ENCODE measurements around the gene EARS2.

Gene EARS2

GRCh38 chr16:23530062-23530461 lies 27.1 kb downstream of the EARS2 start:
- in situ Hi-C loops (cut with HindIII; ENCODE audit: low pct_ligation_motif_present, low sequenced_read_pairs) = no loop called here

GRCh38 chr16:23528644-23529310 lies 28.4 kb downstream of the EARS2 start:
- no peak for TF ChIP-seq CTCF (IDR thresholded peaks at IDR 0.05; ENCODE audit: low read depth, low read length, missing control alignments)
- no peak for DNase-seq
- H3K4me3 ChIP-seq (ENCODE audit: low read depth, low read length) = no peak overlapping the region
- H3K27me3 ChIP-seq (replicated peaks) = no peaks in the 10 kb centered on the region
- no peak overlapping the region for H3K27ac ChIP-seq
- in situ Hi-C loops (cut with HindIII; ENCODE audit: low pct_ligation_motif_present, low sequenced_read_pairs) = no loop called here
- H3K36me3 ChIP-seq (replicated peaks) = peaks cover 44% of the 10 kb centered on the region

More at GRCh38 chr16:23530062-23530461, 27.1 kb downstream of the EARS2 start:
- Histone ChIP-seq H3K36me3 (replicated peaks) (peaks cover 47% of the 10 kb centered on the region), H3K27me3 (replicated peaks) (no peaks in the 10 kb centered on the region), H3K4me3 (ENCODE audit: low read depth, low read length) (no peak overlapping the region), H3K27ac (no peak overlapping the region)
- no peak for TF ChIP-seq CTCF (IDR thresholded peaks at IDR 0.05; ENCODE audit: low read depth, low read length, missing control alignments)
- DNase-seq = no peak

GRCh38 chr16:23527961-23528643 lies 29.0 kb downstream of the EARS2 start:
- no peak for TF ChIP-seq CTCF (IDR thresholded peaks at IDR 0.05; ENCODE audit: low read depth, low read length, missing control alignments)
- no peak overlapping the region for H3K27ac ChIP-seq
- in situ Hi-C loops (cut with HindIII; ENCODE audit: low pct_ligation_motif_present, low sequenced_read_pairs) = no loop called here
- H3K36me3 ChIP-seq (replicated peaks) = peaks cover 50% of the 10 kb centered on the region
- no peak for DNase-seq
- H3K4me3 ChIP-seq (ENCODE audit: low read depth, low read length) = no peak overlapping the region
- no peaks in the 10 kb centered on the region for H3K27me3 ChIP-seq (replicated peaks)

GRCh38 chr16:23524886-23525285 lies 32.3 kb downstream of the EARS2 start:
- no peak for TF ChIP-seq CTCF (IDR thresholded peaks at IDR 0.05; ENCODE audit: low read depth, low read length, missing control alignments)
- no peak for DNase-seq
- H3K27ac ChIP-seq = no peak overlapping the region
- H3K27me3 ChIP-seq (replicated peaks) = no peaks in the 10 kb centered on the region
- H3K36me3 ChIP-seq (replicated peaks) = peaks cover 47% of the 10 kb centered on the region
- no peak overlapping the region for H3K4me3 ChIP-seq (ENCODE audit: low read depth, low read length)
- in situ Hi-C loops (cut with HindIII; ENCODE audit: low pct_ligation_motif_present, low sequenced_read_pairs) = no loop called here

GRCh38 chr16:23523876-23524385 lies 33.2 kb downstream of the EARS2 start:
- H3K27me3 ChIP-seq (replicated peaks) = no peaks in the 10 kb centered on the region
- H3K4me3 ChIP-seq (ENCODE audit: low read depth, low read length) = no peak overlapping the region
- no peak for DNase-seq
- no peak for TF ChIP-seq CTCF (IDR thresholded peaks at IDR 0.05; ENCODE audit: low read depth, low read length, missing control alignments)
- peaks cover 42% of the 10 kb centered on the region for H3K36me3 ChIP-seq (replicated peaks)
- in situ Hi-C loops (cut with HindIII; ENCODE audit: low pct_ligation_motif_present, low sequenced_read_pairs) = no loop called here
- H3K27ac ChIP-seq = no peak overlapping the region
